SKM-1 (cell line): ENCODE data around the gene LBP.
"Not testable (repeated sequence)": the region's sequence is repeated elsewhere in the genome, so short reads cannot be mapped to it uniquely, and the experiment has no call there.

ENCODE experiments used
- DNase-seq: peaks from one replicate; lab custom pipeline; 2025; ENCODE audit not compliant: unreplicated experiment; lab: John Stamatoyannopoulos, UW

The LBP gene

DNA sequence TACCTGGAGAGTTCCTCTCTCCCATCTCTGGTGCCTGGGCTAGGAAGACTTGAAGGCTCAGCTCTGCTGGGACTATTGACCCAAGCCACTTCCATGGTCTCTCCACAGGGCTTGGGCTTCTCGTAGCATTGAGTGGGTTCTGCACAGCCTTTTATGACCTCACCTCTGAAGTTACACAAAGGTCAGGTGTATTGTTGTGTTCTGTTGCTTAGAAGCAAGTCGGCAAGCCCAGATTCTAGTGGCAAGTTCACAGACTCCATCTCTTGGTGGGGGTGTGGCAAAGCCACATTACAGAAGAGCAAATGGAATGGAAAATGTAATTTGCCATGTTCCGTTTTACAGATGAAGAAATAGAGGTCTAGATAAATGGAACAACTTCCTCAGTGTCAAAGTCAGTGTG is 28.9 kb upstream of the LBP start:
- DNase-seq = no peak

DNA sequence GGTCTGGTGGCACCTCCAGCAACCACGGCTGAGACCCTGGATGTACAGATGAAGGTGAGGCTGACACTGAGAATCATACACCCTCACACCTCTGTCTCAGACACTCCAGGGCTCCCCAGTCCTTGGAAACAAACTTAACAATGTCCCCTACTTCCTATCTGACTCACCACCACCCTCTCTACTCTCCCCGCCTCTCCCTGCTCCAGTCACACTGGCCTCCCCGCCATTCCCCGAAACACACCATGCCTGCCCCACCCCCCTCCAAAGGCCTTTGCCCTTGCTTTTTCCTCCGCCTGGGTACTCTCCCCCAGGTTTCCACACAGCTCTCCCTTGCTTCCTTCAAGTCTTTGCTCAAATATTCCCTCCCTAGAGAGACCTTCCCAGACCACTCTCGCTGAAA is 26.1 kb upstream of the LBP start:
- no peak for DNase-seq

DNA sequence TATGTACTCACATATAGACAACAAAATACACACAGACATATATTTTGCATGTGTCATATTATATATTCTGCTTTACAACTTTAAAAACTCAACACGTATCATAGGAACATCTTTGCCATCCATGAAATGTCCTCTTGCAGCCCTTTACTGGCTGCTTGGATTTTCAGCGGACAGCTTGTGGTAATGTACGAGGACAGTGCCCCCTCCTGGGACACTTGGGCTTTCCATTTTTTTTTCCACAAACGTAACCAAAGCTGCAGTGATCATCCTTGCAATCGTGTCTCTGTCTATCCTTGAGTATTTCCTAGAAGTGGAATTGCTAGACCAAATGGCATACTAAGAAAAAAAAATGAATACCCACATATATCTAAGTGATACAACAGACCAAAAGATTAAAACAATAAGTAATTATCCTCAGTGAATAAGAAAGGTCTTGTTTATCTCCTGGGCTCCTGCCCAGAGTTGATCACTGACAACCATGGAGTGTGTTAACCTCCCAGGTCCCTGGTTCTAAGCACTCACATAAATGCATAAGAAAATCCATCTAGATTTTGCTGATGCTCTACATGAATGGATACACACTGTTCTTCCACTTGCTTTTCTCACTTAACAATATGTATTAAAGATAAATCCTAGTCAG is 24.2 kb upstream of the LBP start:
- DNase-seq = no peak

DNA sequence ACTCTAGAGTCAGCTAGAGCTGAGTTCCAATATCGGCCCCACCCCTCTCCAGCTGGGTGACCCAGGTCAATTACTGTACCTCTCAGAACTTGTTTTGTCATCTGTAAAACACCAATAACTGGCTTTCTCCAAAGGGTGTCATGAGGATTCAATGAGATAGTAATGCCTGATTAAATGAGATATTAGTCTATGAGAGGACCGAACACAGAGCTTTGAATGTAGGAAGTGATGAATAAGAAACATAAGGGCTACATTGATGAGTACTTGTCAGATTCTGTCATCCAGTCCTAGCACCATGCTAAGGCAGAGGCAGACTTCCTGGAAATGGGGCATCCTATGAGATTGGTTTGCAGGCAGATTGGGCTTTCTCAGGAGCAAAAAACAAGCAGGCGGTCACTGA is 22.1 kb upstream of the LBP start:
- no peak for DNase-seq

DNA sequence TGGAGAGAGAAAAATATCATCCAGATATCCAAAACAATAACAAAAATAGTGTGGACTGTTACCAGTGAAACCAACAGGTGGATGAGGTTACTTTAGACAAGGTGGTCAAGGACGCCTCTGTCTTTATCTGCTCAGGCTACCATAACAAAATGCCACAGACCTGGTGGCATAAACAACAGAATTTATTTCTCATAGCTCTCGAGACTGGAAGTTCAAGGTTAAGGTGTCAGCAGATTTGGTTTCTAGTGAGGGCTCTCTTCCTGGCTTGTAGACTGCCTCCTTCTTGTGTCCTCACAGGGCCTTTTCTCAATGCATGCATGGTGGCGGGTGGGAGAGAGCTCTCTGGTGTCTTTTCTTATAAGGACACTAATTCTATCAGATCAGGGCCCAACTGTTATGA is 21.1 kb upstream of the LBP start:
- no peak for DNase-seq

DNA sequence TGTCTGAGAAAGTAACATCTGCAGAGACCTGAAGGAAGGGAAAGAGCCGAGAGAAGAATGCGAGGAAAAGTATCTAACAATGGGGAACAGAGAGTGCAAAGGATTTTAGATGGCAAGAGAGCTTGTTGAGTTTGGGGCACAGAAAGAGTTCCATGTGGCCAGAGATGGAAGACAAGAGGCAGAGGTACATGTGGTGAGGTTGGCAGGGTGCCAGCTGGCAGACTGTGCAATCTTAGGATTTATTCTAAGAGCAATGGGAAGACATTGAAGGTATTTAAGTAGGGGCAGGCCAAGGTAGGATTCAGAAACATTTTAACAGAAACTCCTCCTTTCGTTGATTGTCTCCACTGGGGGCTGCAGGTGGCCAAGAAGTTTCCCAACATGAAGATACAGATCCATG is 20.4 kb upstream of the LBP start:
- no peak for DNase-seq

DNA sequence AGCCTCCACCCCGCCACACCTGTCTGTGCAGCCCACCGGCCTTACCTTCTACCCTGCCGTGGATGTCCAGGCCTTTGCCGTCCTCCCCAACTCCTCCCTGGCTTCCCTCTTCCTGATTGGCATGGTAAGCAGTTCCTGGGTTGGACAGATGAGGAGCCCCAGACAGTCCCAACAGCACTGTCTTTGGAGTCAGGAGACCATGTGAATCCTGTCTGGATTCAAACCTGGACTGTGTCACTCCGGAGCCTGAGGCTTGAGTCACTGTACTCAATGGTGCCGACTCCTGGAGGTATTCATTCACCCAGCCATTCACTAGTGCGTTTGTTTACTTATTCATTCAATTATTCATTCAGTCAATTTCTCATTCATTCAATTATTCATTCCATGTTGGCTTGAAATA is 20.0 kb upstream of the LBP start:
- DNase-seq = no peak

DNA sequence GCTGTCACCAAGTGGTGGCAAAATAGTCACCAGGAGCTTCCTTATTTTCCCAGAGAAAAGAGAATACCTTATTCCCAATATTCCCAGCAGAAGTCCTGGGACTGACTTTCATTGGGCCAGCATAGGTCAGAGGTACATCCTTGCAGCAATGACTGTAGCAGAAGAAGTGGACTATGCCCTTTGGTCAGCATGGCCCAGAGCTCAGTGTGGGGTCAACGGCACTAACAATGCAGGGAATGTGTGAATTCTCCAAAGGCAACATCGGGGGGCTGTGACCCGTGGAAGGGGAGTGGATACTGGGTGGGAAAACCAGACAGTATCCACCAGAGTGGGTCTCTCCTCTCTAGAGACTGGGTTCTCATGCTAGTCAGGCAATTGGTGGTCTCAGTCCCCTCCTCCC is 15.6 kb upstream of the LBP start:
- no peak for DNase-seq

DNA sequence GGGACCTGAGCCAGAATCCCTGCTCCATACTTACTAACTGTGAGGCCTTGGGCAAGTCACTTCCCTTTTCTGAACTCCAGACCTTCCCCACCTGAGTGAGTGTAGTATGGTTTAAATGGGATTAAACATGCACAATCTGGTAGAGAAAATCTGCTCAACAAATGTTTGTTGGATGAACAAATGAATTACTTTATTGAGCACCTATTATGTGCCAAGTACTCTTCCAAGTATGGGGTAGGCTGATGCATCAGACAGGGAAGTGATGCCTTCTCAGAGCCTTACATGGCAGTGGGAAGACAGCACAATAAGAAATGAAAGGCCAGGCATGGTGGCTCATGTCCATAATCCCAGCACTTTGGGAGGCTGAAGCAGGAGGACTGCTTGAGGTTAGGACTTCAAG is 15.0 kb upstream of the LBP start:
- no peak for DNase-seq

DNA sequence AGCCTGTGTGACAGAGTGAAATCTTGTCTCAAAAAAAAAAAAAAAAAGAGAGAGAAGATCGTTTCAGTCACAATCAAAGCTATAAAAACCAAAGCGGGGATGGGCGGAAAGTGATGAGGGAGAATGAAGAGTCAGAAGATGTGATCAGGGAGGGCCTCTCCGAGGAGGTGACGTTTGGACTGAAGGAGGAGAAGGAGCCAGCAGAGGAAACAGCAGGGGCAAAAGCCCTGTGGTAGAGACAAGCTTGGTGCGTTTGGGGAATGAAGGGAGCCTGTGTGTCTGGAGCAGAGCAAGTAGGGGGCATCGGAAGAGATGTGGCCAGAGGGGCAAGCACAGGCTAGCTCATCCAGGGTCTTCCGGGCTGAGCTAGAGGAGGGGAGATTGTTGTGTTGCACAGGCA is 14.5 kb upstream of the LBP start:
- no peak for DNase-seq

DNA sequence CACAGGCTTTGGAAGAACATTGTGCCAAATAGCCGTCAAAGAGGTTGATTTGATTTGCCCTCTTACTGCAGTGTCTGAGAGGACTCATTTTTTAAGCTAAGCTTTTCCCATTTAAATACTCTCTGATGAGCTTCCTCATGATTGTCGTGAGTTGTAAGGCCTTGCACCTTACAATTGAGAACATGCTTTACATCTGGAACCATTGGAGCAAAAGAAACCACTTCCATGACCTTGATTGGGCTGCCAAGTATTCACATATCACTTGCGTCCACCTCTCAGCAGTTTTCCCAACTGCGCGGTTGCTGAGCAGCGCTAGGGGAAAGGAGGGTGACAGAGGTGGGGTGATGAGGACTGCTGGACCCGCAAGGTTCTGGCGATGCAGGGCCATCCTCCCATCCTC is 12.3 kb upstream of the LBP start:
- no peak for DNase-seq

DNA sequence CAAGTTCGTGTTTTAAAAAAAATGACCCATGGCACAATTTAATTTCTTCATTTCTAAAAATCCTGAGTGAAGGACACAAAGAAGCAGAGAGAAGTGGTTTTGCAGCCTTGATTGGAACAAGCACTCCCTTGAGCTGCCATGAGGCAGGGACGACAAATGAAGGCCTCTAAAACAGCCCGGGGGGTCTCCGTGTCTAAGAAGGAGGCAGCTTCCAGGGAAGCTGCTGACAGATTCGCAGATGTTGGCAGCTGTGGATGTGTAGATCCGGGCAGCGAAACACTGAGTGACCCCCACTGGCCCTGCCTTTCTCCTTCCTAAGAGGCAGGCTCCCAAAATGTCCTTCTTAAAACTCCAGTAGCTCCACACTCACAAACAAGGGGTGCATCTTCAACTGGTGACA is 9.6 kb upstream of the LBP start:
- DNase-seq = no peak

DNA sequence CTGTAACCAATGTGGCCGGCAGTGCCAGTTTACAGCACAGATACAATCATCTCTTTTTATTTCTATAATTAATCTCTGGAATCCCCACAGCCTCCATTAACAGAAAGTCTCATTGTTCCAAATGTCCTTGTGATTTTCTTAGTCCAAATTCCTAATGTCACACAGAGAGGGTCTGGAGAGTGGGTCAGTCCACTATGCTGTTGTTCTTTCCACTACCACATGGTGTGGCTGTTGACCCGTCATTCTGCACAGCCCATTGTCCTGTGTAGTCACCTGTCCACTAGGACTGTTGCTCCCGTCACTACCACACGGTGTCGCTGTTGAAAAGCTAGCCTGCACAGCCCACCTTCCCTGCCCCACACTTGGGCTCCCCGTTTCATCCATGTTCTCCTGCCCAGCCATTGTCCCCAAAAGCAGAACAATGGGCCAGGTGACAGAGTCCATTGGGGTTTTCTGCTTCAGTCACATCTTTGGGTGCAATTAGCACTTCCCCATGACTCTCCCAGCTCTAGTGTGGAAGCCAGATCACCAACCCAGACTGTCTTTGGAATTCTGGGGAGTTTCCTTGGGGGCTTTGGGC is 8.6 kb upstream of the LBP start:
- DNase-seq = no peak

DNA sequence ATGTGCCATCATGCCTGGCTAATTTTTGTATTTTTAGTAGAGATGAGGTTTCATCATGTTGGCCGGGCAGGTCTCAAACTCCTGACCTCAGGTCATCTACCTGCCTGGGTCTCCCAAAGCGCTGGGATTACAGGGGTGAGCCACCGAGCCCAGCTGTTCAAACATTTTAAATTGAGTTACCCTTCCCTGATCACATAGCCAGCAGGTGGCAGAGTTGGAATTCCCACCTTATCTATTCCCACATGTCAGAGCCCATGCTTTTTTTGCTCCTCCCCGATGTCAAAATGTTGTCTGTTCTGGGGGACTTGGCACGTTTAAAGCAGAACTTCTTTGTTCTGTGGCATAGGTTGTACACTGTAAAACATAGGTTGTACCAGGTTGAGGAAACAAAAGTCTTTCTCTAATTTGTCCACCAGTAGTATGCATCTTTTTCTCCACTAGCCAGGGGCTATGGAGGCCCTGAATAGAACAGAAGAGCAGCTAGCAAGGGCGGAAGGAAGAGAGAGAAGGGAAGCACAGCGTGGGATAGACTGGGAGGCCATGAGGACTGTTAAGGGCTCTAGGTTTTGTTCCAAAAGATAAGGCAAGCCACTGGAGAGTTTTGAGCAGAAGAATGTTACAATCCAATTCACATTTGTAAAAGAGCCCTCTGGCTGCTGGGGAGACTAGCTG is 7.3 kb upstream of the LBP start:
- no peak for DNase-seq

DNA sequence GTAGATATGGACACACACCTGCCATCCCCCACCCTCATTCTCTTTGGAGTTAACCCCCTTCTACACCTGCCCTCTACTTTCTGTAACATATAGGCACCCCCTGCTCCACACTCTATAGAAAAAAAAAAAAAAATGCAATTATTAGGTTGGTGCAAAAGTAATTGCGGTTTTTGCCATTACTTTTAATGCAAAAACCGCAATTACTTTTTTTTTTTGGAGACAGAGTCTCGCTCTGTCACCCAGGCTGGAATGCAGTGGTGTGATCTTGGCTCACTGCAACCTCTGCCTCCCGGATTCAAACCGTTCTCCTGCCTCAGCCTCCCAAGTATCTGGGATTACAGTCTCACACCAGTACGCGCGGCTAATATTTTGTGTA is 6.8 kb upstream of the LBP start:
- DNase-seq = not testable (repeated sequence)

DNA sequence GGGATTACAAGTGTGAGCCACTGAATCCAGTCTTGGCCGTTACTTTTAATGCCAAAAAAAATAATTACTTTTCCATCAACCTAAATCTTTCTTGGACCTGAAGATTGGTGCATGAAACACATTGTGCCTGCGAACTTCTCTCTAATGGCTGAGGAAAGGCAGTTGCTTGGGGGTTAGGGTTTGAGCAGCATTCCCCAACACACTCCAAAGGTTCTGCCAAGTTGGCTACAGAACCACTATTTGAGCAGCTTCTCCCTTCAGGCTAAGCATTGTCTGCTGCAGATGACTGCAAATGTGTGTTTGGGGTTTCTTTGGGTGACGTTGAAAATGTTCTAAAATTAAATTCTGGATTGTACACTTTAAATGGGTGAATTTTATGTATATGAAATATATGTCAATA is 6.3 kb upstream of the LBP start:
- DNase-seq = no peak

DNA sequence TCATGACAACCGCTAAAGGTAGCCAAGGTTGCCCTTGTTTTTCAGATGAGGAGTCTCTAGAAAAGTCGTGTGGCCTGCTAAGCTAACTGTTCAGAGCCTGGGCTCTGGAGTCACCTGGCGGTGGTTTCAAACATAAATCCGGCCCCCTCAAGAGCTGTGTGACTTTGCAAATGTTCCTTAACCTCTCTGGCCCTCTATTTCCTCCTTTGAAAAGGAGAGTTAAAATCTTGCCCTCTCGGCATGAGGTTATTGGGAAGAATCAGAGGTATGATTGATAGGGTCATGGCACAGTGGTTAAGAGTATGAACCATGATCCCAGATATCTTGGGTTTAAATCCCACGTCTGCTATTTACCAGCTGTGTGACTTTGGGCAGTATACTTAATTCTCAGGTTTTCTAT is 5.6 kb upstream of the LBP start:
- no peak for DNase-seq

DNA sequence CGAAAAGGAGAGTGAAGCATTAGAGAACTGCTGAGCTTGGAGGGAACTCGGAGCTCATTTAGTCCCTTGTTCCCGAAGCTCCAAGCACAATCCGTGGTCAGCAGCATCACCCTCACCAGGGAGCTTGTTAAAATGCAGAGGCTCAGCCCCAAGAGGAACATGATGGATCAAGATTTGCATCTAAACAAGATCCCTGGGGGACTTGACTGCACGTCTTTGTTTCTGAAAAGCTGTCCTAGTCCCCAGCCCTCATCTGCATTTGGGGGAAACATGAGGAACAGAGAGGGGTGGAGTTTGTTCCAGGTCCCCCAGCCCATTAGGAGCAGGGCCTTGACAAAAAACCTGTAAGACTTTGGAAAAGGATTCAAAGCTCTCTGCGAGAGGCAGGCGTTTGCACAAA is 4.1 kb upstream of the LBP start:
- DNase-seq = no peak

DNA sequence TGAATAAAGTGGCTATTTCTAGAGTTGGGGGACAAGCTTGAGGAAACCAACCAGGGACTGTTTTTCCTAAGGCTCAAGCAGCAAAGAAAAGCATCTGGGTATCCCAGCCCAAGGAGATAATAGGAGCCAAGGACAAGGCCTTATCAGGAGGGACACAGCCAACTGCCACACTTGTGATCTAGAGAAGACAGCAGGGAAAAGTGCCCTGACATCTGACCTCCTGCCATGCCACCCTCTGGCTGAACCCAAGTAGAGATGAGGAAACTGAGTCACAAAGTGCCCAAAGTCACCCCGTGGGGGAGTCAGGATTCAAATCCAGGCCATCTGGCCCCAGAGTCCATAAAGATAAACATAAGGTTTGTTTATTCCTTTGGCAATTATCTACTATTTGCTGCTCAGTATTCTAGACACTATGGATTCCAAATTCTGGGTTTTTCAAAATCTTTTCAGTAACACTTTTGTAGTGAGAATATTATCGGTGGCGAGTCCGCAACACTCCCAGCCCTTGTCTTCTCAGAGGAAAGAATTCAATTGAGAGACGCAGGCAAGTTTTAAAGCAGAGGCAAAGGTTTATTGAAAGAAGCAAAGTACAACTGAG is 3.5 kb upstream of the LBP start:
- DNase-seq = no peak

DNA sequence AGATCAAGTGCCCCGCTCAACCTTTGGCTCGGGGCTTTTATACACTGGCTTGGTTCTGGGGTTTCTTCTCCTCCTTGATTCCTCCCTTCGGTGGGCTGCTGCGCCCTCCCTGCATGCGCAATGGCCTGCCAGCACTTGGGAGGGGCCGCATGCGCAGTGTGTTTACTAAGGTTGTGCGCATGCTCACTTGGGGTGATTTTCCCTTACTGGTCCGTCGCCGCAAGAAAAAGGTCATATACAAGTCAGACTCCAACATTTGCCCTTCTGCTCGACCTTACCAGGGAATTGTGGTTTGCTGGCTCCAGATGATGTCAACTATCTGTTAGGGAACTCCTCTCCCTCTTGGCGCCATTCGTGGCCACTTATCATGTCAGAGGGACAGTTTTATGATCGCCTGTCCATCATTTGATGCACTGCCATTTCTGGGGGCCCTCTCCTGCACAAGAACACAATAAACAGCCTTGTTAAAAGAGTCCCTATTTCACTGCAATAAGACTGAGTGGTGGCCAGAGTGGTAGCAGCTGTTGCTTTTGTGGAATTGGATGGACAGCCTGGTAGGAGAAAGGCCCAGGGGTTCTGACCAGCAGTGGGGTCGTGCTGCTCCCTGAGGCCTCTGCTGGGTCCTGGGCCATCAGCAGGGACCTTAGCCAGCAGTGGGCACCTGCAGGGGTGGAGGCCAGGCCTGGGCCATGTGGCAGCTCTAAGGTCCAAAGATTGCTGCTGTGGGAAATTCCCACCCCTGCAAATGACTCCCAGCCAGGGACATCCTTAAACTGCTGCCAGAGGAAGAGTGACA is 2.8 kb upstream of the LBP start:
- DNase-seq = no peak

DNA sequence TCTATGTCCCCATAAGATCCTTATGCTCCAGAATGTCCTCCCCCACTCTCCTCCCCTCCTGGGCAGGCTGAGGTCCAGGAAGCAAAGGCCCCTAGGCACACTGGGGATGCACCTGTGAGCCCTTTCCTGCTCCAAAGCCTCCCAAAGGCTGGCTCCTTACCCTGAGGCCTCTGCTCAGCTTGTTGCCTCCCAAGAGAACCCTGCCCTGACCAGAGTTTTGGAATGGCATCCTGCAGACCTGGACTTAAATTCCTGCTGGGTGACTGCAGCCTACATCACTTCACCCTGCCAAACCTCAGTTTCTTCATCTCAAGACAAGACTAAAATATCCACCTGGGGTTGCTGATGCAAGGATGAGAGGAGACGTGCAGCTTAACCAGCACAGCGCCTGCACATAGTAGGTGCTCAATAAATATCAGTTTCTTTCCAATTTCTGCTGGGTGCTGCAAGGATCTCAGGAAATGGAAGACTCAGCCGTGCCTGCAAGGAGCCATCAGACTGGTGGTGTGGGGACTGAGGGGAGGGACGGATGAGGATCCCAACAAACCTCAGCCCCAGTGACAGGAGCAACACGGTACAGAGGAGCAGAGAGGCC is 2.1 kb upstream of the LBP start:
- no peak for DNase-seq
